SKM-1 (cell line): ENCODE results near the gene GRB10.
"Not testable (repeated sequence)": the region's sequence is repeated elsewhere in the genome, so short reads cannot be mapped to it uniquely, and the experiment has no call there.

Experiments used
- DNase-seq: peaks from one replicate; lab custom pipeline; 2025; ENCODE audit not compliant: unreplicated experiment; lab: John Stamatoyannopoulos, UW

Gene GRB10

GRCh38 chr7:50779427-50779826 lies 3.3 kb downstream of the GRB10 start:
- no peak for DNase-seq

- DNase-seq, result no peak
Observed at GRCh38 chr7:50778189-50778588, 4.5 kb downstream of the GRB10 start.

GRCh38 chr7:50775836-50776235 lies 6.9 kb downstream of the GRB10 start:
- no peak for DNase-seq

- no peak for DNase-seq
Observed at GRCh38 chr7:50775231-50775630, 7.5 kb downstream of the GRB10 start.

GRCh38 chr7:50774319-50774718 lies 8.4 kb downstream of the GRB10 start:
- no peak for DNase-seq

GRCh38 chr7:50773071-50773470 lies 9.6 kb downstream of the GRB10 start:
- DNase-seq, result not testable (repeated sequence)

GRCh38 chr7:50771120-50772002 lies 11.3 kb downstream of the GRB10 start:
- no peak for DNase-seq

- DNase-seq, result no peak
Observed at GRCh38 chr7:50768485-50769474, 13.9 kb downstream of the GRB10 start.

- DNase-seq, result no peak
Observed at GRCh38 chr7:50766849-50767207, 15.9 kb downstream of the GRB10 start.

GRCh38 chr7:50766106-50766848 lies 16.4 kb downstream of the GRB10 start:
- DNase-seq, result no peak

GRCh38 chr7:50762337-50762736 lies 20.4 kb downstream of the GRB10 start:
- DNase-seq, result no peak

- DNase-seq, result no peak
Observed at GRCh38 chr7:50761713-50762112, 21.0 kb downstream of the GRB10 start.

GRCh38 chr7:50757703-50758390 lies 24.8 kb downstream of the GRB10 start:
- DNase-seq, result no peak

- DNase-seq, result no peak
Observed at GRCh38 chr7:50756180-50756579, 26.5 kb downstream of the GRB10 start.

GRCh38 chr7:50754684-50755083 lies 28.0 kb downstream of the GRB10 start:
- no peak for DNase-seq

- no peak for DNase-seq
Observed at GRCh38 chr7:50754241-50754640, 28.5 kb downstream of the GRB10 start.

GRCh38 chr7:50752422-50752821 lies 30.3 kb downstream of the GRB10 start:
- no peak for DNase-seq

GRCh38 chr7:50751146-50751545 lies 31.6 kb downstream of the GRB10 start:
- DNase-seq, result no peak

- DNase-seq, result no peak
Observed at GRCh38 chr7:50749896-50750295, 32.8 kb downstream of the GRB10 start.

GRCh38 chr7:50748472-50748871 lies 34.2 kb downstream of the GRB10 start:
- no peak for DNase-seq

GRCh38 chr7:50745835-50746234 lies 36.9 kb downstream of the GRB10 start:
- no peak for DNase-seq
